H1 (cell line): ENCODE results near the gene LUM. TPM values are rescaled to one million over a fixed set of nuclear protein-coding genes. Genes with fewer than 3 reads are reported as not detected.

Experiments used
- EZH2 ChIP-seq: fragments of 200-600 bp; sonication (generic); IDR thresholded peaks from 2 replicates; pipeline ENCODE4 v1.7.1; 2012; ENCODE audit warnings: low read depth, mild to moderate bottlenecking, moderate library complexity, low read length, inconsistent platforms; ENCODE audit not compliant: severe bottlenecking
- GTF2F1 ChIP-seq: IDR thresholded peaks from 2 replicates; pipeline ENCODE4 v1.6.1; 2012; ENCODE audit warnings: low read depth, low read length, improper control_type of control experiment, borderline replicate concordance
- NANOG ChIP-seq: IDR thresholded peaks from 2 replicates; pipeline ENCODE4 v1.6.1; 2011; ENCODE audit warnings: low read length, low read depth, mild to moderate bottlenecking, inconsistent platforms; ENCODE audit not compliant: insufficient read depth, poor library complexity, severe bottlenecking
- TAF7 ChIP-seq: optimal IDR thresholded peaks from 2 replicates; pipeline ENCODE3; 2011; ENCODE audit warnings: low read depth, mild to moderate bottlenecking, inconsistent platforms, low read length, moderate library complexity, borderline replicate concordance
- YY1 ChIP-seq: IDR thresholded peaks from 2 replicates; pipeline ENCODE4 v1.6.1; 2011; ENCODE audit warnings: low read depth, mild to moderate bottlenecking, low read length
- ZNF274 ChIP-seq: IDR thresholded peaks from 2 replicates; pipeline ENCODE4 v1.7.0; 2012; ENCODE audit warnings: low read length, borderline replicate concordance; ENCODE audit errors: extremely low read depth
- polyA plus RNA-seq, 7 experiments: library from polyadenylated mRNA; depleted of rRNA in 3 of 7; stranded (reverse) in 5 of 7; unstranded in 2 of 7; fragments of >200 nt in 5 of 7; fragments of 200-250 nt in 2 of 7; gene quantifications; 1 replicate in 5 of 7; 2 replicates in 1 of 7; 4 replicates in 1 of 7; pipeline versions ENCODE4 v1.2.1 to v1.2.3, GENCODE V29; 2011 to 2013; ENCODE audit warnings: missing spikeins in 2 of 7, mixed read lengths in 2 of 7
- total RNA-seq: library from RNA; stranded (reverse); fragmentation: NEBNext Ultra II Directional; extraction: Animal tissue kit (Norgen Biotek cat#: 25700); gene quantifications from 2 replicates; pipeline ENCODE4 v1.2.1, GENCODE V29; 2021
- TF ChIP-seq, protein P1 (sequence below): fragments of 300-600 bp; sonication (generic); IDR thresholded peaks from 2 replicates; pipeline ENCODE4 v1.7.1; 2012; ENCODE audit warnings: low read length, moderate library complexity, mild to moderate bottlenecking, inconsistent platforms; ENCODE audit not compliant: insufficient replicate concordance

Gene LUM
- total and polyA plus RNA-seq, 2 of the 8 experiments (the other 6 are each of a cell fraction or from before 2014, with no cell fraction given), result not detected

DNA sequence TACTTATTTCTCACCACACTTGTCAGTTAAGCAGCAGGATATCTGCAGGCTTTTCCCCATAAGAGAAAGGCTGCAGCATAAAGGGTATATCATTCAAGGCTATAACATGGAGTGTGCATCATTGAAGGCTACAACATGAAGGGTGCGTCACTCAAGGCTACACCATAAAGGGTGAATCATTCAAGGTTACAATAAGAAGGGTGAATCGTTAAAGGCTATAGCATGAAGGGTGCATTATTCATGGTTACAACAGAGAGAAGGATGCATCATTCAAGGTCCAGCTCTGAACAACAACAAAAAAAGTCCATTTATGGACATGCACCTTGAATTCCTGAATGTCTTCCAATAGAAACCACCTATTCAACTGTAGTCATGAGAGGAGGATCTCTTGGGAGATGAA, 32.8 kb upstream of the LUM start (continued):
- TF ChIP-seq, protein P1, sequence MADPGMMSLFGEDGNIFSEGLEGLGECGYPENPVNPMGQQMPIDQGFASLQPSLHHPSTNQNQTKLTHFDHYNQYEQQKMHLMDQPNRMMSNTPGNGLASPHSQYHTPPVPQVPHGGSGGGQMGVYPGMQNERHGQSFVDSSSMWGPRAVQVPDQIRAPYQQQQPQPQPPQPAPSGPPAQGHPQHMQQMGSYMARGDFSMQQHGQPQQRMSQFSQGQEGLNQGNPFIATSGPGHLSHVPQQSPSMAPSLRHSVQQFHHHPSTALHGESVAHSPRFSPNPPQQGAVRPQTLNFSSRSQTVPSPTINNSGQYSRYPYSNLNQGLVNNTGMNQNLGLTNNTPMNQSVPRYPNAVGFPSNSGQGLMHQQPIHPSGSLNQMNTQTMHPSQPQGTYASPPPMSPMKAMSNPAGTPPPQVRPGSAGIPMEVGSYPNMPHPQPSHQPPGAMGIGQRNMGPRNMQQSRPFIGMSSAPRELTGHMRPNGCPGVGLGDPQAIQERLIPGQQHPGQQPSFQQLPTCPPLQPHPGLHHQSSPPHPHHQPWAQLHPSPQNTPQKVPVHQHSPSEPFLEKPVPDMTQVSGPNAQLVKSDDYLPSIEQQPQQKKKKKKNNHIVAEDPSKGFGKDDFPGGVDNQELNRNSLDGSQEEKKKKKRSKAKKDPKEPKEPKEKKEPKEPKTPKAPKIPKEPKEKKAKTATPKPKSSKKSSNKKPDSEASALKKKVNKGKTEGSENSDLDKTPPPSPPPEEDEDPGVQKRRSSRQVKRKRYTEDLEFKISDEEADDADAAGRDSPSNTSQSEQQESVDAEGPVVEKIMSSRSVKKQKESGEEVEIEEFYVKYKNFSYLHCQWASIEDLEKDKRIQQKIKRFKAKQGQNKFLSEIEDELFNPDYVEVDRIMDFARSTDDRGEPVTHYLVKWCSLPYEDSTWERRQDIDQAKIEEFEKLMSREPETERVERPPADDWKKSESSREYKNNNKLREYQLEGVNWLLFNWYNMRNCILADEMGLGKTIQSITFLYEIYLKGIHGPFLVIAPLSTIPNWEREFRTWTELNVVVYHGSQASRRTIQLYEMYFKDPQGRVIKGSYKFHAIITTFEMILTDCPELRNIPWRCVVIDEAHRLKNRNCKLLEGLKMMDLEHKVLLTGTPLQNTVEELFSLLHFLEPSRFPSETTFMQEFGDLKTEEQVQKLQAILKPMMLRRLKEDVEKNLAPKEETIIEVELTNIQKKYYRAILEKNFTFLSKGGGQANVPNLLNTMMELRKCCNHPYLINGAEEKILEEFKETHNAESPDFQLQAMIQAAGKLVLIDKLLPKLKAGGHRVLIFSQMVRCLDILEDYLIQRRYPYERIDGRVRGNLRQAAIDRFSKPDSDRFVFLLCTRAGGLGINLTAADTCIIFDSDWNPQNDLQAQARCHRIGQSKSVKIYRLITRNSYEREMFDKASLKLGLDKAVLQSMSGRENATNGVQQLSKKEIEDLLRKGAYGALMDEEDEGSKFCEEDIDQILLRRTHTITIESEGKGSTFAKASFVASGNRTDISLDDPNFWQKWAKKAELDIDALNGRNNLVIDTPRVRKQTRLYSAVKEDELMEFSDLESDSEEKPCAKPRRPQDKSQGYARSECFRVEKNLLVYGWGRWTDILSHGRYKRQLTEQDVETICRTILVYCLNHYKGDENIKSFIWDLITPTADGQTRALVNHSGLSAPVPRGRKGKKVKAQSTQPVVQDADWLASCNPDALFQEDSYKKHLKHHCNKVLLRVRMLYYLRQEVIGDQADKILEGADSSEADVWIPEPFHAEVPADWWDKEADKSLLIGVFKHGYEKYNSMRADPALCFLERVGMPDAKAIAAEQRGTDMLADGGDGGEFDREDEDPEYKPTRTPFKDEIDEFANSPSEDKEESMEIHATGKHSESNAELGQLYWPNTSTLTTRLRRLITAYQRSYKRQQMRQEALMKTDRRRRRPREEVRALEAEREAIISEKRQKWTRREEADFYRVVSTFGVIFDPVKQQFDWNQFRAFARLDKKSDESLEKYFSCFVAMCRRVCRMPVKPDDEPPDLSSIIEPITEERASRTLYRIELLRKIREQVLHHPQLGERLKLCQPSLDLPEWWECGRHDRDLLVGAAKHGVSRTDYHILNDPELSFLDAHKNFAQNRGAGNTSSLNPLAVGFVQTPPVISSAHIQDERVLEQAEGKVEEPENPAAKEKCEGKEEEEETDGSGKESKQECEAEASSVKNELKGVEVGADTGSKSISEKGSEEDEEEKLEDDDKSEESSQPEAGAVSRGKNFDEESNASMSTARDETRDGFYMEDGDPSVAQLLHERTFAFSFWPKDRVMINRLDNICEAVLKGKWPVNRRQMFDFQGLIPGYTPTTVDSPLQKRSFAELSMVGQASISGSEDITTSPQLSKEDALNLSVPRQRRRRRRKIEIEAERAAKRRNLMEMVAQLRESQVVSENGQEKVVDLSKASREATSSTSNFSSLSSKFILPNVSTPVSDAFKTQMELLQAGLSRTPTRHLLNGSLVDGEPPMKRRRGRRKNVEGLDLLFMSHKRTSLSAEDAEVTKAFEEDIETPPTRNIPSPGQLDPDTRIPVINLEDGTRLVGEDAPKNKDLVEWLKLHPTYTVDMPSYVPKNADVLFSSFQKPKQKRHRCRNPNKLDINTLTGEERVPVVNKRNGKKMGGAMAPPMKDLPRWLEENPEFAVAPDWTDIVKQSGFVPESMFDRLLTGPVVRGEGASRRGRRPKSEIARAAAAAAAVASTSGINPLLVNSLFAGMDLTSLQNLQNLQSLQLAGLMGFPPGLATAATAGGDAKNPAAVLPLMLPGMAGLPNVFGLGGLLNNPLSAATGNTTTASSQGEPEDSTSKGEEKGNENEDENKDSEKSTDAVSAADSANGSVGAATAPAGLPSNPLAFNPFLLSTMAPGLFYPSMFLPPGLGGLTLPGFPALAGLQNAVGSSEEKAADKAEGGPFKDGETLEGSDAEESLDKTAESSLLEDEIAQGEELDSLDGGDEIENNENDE, result no peak
- TF ChIP-seq EZH2, result no peak
- no peak for TF ChIP-seq YY1
- no peak for TF ChIP-seq GTF2F1
- TF ChIP-seq ZNF274, result no peak
- no peak for TF ChIP-seq NANOG
- no peak for TF ChIP-seq TAF7
